Nephron progenitor cell (in vitro differentiated cells): ENCODE data around the gene MN1.

Source experiments
- DNase-seq: peaks from one replicate; pipeline ENCODE4 v3.0.0; 2021
- H3K27ac Mint-ChIP-seq: 2 replicates; pipeline ENCODE4 v1.8.0; 2021; ENCODE audit warnings: mild to moderate bottlenecking, moderate library complexity, mixed read lengths
- H3K27me3 Mint-ChIP-seq: 2 replicates; pipeline ENCODE4 v1.8.0; 2021; ENCODE audit warnings: mild to moderate bottlenecking, low read depth, mixed read lengths; ENCODE audit not compliant: poor library complexity
- H3K36me3 Mint-ChIP-seq: 2 replicates; pipeline ENCODE4 v1.8.0; 2021; ENCODE audit warnings: low read depth, mixed read lengths
- H3K4me1 Mint-ChIP-seq: 2 replicates; pipeline ENCODE4 v1.8.0; 2021; ENCODE audit warnings: mixed read lengths
- H3K4me3 Mint-ChIP-seq: 2 replicates; pipeline ENCODE4 v1.8.0; 2021; ENCODE audit warnings: mild to moderate bottlenecking, moderate library complexity, mixed read lengths
- H3K9me3 Mint-ChIP-seq: 2 replicates; pipeline ENCODE4 v1.8.0; 2021; ENCODE audit warnings: mild to moderate bottlenecking, moderate library complexity, mixed read lengths
- CTCF ChIP-seq: fragments of 200-600 bp; sonication (generic); IDR thresholded peaks from 2 replicates; pipeline ENCODE4 v1.5.0; 2021; ENCODE audit warnings: antibody characterized with exemption

The MN1 gene

GRCh38 chr22:27724157-27724556, 77.4 kb downstream of the MN1 start:
- no peak for DNase-seq
- peaks cover 25% of the 10 kb centered on the region for H3K9me3 Mint-ChIP-seq
- no peak overlapping the region for H3K27ac Mint-ChIP-seq
- H3K36me3 Mint-ChIP-seq: peaks cover 4% of the 10 kb centered on the region
- no peak for TF ChIP-seq CTCF
- H3K27me3 Mint-ChIP-seq: peaks cover 33% of the 10 kb centered on the region
- H3K4me1 Mint-ChIP-seq: peaks cover 45% of the 10 kb centered on the region
- H3K4me3 Mint-ChIP-seq: no peak overlapping the region

- H3K4me3 Mint-ChIP-seq: no peak overlapping the region
- peaks cover 4% of the 10 kb centered on the region for H3K36me3 Mint-ChIP-seq
- DNase-seq: no peak
- no peak for TF ChIP-seq CTCF
- peaks cover 25% of the 10 kb centered on the region for H3K9me3 Mint-ChIP-seq
- no peak overlapping the region for H3K27ac Mint-ChIP-seq
- peaks cover 45% of the 10 kb centered on the region for H3K4me1 Mint-ChIP-seq
- H3K27me3 Mint-ChIP-seq: peaks cover 35% of the 10 kb centered on the region
Measured at GRCh38 chr22:27723708-27724107, 77.8 kb downstream of the MN1 start.

- DNase-seq: no peak
- Mint-ChIP-seq H3K9me3 (peaks cover 25% of the 10 kb centered on the region), H3K27ac (no peak overlapping the region), H3K4me3 (no peak overlapping the region), H3K36me3 (peaks cover 4% of the 10 kb centered on the region), H3K27me3 (peaks cover 33% of the 10 kb centered on the region), H3K4me1 (peaks cover 45% of the 10 kb centered on the region)
- TF ChIP-seq CTCF: no peak
Measured at GRCh38 chr22:27723158-27723557, 78.4 kb downstream of the MN1 start.

GRCh38 chr22:27720860-27721259, 80.7 kb downstream of the MN1 start:
- Mint-ChIP-seq H3K27me3 (peaks cover 37% of the 10 kb centered on the region), H3K4me3 (no peak overlapping the region), H3K36me3 (peaks cover 4% of the 10 kb centered on the region), H3K27ac (no peak overlapping the region), H3K9me3 (peaks cover 24% of the 10 kb centered on the region), H3K4me1 (peaks cover 40% of the 10 kb centered on the region)
- no peak for TF ChIP-seq CTCF
- DNase-seq: no peak

GRCh38 chr22:27719535-27720227, 81.9 kb downstream of the MN1 start:
- Mint-ChIP-seq H3K4me1 (peaks cover 40% of the 10 kb centered on the region), H3K27me3 (peaks cover 40% of the 10 kb centered on the region), H3K9me3 (peaks cover 16% of the 10 kb centered on the region), H3K27ac (no peak overlapping the region), H3K36me3 (peaks cover 4% of the 10 kb centered on the region), H3K4me3 (no peak overlapping the region)
- DNase-seq: no peak
- no peak for TF ChIP-seq CTCF

- Mint-ChIP-seq H3K9me3 (peaks cover 9% of the 10 kb centered on the region), H3K4me3 (no peak overlapping the region), H3K27ac (no peak overlapping the region), H3K4me1 (peaks cover 44% of the 10 kb centered on the region), H3K27me3 (peaks cover 44% of the 10 kb centered on the region), H3K36me3 (peaks cover 4% of the 10 kb centered on the region)
- TF ChIP-seq CTCF: no peak
- no peak for DNase-seq
Measured at GRCh38 chr22:27719036-27719347, 82.6 kb downstream of the MN1 start.
